Dendritic cell treated with granulocyte-macrophage colony-stimulating factor and Interleukin-4, amounts not matched to agents 40 ng/mL and 50 ng/mL, for 4 days (primary cell): ENCODE results near the gene GASK1A.
"Not testable (repeated sequence)": the region's sequence is repeated elsewhere in the genome, so short reads cannot be mapped to it uniquely, and the experiment has no call there.

Source experiments
- H3K27ac Mint-ChIP-seq: one replicate; pipeline ENCODE4 v1.8.0; 2022; ENCODE audit warnings: mild to moderate bottlenecking, mixed read lengths
- H3K27me3 Mint-ChIP-seq: one replicate; pipeline ENCODE4 v1.8.0; 2022; ENCODE audit warnings: mild to moderate bottlenecking, mixed read lengths
- H3K36me3 Mint-ChIP-seq: one replicate; pipeline ENCODE4 v1.8.0; 2022; ENCODE audit warnings: low read depth, mixed read lengths
- H3K4me1 Mint-ChIP-seq: one replicate; pipeline ENCODE4 v1.8.0; 2022; ENCODE audit warnings: low read depth, mixed read lengths
- H3K4me3 Mint-ChIP-seq: one replicate; pipeline ENCODE4 v1.8.0; 2022; ENCODE audit warnings: mild to moderate bottlenecking, moderate library complexity, mixed read lengths
- H3K9me3 Mint-ChIP-seq: one replicate; pipeline ENCODE4 v1.8.0; 2022; ENCODE audit warnings: mixed read lengths
- intact Hi-C: fragments of 100-400 bp; cut with micrococcal nuclease; formaldehyde crosslinking; loops from one replicate; pipeline ENCODE4 v1.15.0; 2022

The GASK1A gene

DNA sequence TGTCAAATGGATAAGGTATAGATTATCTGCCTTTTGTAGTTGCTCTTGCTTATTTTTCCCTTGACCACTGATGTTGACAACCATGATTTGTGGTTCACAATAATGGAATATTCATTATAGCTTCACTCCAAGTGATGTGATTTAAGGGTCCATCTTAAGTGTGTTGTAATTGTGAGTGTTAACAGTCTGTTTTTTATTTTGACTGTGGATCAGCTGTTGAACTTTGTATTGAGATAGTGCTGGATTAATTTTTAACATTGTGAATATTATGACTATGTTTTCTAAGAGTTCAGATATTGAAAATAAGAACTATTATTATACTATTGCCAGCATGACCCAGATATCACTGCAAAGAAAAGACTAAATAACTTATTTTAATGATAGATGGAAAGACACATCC lies 8.6 kb upstream of the GASK1A start:
- peaks cover 2% of the 10 kb centered on the region for H3K4me1 Mint-ChIP-seq
- intact Hi-C loops: no loop called here

DNA sequence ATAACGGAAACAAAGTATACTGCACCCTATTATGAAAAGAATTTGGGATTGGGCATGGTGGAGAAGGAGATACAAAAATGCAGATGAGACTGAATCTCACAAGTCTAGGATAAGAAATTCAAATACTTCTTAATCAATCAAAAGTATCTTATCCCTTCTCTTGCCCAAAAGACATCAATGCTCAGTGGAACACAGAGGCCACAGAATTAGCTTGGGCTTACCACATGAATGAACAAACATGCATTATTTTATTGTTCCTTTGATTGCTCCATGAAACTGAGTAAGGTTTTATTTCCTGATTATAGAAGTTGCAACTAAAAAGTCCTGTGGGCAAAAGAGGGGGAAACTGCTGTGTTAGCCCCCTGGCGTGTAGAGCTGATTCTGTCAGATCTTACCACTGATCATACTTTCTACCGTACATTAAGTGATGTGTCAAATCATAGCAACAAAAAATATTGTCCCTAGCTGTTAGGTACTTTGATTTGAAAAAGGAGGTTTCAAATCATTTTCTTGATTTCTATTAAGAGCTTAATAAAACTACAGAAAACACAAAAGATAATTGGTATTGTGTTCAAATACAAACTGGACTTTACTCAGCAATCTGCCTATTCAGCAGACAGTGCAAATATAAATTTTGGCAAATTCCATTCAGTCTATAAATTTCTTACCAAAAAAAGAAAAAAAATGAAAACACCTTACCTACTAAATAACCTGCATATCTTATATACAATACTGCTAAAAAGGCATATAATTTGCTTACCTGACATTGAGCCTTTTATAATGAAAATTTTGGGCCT lies 7.9 kb upstream of the GASK1A start:
- H3K4me1 Mint-ChIP-seq: peaks cover 8% of the 10 kb centered on the region
- intact Hi-C loops: no loop called here

More for the DNA sequence above, 8.6 kb upstream of the GASK1A start:
- H3K4me3 Mint-ChIP-seq: no peak overlapping the region
- H3K36me3 Mint-ChIP-seq: peaks cover 9% of the 10 kb centered on the region
- peaks cover 29% of the 10 kb centered on the region for H3K9me3 Mint-ChIP-seq
- H3K27me3 Mint-ChIP-seq: peaks cover 2% of the 10 kb centered on the region
- no peak overlapping the region for H3K27ac Mint-ChIP-seq

DNA sequence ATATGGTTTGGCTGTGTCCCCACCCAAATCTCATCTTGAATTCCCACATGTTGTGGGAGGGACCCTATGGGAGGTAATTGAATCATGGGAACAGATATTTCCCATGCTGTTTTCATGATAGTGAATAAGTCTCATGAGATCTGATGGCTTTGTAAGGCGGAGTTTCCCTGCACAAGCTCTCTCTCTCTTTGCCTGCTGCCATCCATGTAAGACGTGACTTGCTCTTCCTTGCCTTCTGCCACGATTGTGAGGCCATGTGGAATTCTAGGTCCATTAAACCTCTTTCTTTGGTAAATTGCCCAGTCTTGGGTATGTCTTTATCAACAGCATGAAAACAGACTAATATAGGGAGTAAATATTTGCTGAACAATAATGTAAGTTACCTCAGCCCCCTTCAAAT lies 4.2 kb upstream of the GASK1A start:
- H3K27ac Mint-ChIP-seq, intact Hi-C loops: not testable (repeated sequence)

More for the DNA sequence above, 7.9 kb upstream of the GASK1A start:
- Mint-ChIP-seq H3K36me3 (peaks cover 13% of the 10 kb centered on the region), H3K9me3 (peaks cover 35% of the 10 kb centered on the region), H3K4me3 (no peak overlapping the region), H3K27ac (no peak overlapping the region), H3K27me3 (peaks cover 2% of the 10 kb centered on the region)

DNA sequence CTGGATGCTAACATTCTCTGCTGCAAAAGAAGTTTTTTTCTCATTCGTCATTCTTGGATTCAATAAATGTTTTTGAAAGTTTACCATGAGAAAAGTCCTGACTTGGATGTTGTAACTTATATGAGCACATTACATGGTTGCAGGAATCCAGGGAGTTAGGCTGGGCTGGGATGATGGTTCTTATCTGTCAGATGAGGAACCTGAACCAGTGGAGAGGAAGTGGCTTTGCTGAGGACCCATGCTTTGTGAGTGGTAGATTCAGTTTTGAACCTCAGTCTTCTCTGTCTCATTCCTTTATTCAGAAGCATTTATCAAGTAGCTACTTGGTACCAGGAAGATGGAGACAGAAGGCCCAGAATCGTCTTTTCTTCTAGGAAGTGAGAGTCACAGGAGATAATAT lies 3.7 kb upstream of the GASK1A start:
- no peak overlapping the region for H3K27ac Mint-ChIP-seq
- H3K4me1 Mint-ChIP-seq: peaks cover 35% of the 10 kb centered on the region
- H3K36me3 Mint-ChIP-seq: peaks cover 25% of the 10 kb centered on the region
- H3K9me3 Mint-ChIP-seq: peaks cover 46% of the 10 kb centered on the region
- no peak overlapping the region for H3K4me3 Mint-ChIP-seq
- peaks cover 20% of the 10 kb centered on the region for H3K27me3 Mint-ChIP-seq
- intact Hi-C loops: no loop called here

More for the DNA sequence above, 4.2 kb upstream of the GASK1A start:
- H3K4me3 Mint-ChIP-seq: not testable (repeated sequence)
- Mint-ChIP-seq H3K4me1 (peaks cover 29% of the 10 kb centered on the region), H3K36me3 (peaks cover 25% of the 10 kb centered on the region), H3K9me3 (peaks cover 46% of the 10 kb centered on the region), H3K27me3 (peaks cover 16% of the 10 kb centered on the region)

DNA sequence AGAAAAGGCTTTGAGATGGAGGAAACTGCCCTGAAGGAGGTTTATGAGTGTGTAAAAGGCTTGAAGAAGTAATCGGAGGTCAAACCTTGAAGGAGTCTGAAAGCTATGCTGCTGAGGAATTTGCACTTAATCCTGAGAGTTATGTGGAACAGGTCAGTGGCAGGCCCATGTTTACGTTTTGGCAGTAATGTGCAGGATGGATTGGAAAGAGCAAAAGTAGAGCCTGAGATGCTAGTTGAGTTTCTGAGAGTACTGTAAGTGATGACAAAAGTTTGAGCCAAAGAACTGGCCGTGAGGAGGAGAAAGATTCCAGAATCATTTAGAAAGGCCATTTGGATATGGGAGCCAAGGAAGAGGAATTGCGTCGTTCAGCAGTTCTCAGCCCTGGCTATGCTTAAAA lies 3.2 kb upstream of the GASK1A start:
- Mint-ChIP-seq H3K27ac (no peak overlapping the region), H3K4me3 (no peak overlapping the region), H3K36me3 (peaks cover 25% of the 10 kb centered on the region), H3K9me3 (peaks cover 46% of the 10 kb centered on the region), H3K27me3 (peaks cover 24% of the 10 kb centered on the region), H3K4me1 (peaks cover 40% of the 10 kb centered on the region)
- intact Hi-C loops: no loop called here

DNA sequence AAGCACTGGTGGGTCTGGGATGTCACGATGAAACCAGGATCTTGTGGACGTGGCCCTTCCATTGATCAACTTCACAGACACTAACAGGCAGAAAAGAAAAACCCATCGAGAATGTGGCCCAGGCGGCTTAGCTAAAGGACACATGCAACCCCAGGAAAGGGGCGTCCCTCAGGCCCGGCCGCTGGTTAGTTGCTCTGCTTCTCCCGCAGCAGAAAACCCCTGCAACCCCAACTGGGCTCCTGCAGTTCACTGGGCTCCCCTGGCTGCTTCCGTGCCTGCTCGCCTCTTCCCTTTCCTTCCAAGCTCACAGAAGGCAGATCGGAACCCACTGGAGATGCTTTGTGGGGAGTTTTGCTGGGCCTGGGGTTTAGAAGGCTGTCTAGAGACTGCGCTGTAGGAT lies 1.1 kb downstream of the GASK1A start:
- peaks cover 17% of the 10 kb centered on the region for H3K36me3 Mint-ChIP-seq
- peak overlapping the region; percentile 85 for H3K4me3 Mint-ChIP-seq
- H3K27ac Mint-ChIP-seq: peak overlapping the region; percentile 29
- H3K9me3 Mint-ChIP-seq: peaks cover 21% of the 10 kb centered on the region
- intact Hi-C loops: no loop called here
- peaks cover 31% of the 10 kb centered on the region for H3K27me3 Mint-ChIP-seq
- peaks cover 45% of the 10 kb centered on the region for H3K4me1 Mint-ChIP-seq

DNA sequence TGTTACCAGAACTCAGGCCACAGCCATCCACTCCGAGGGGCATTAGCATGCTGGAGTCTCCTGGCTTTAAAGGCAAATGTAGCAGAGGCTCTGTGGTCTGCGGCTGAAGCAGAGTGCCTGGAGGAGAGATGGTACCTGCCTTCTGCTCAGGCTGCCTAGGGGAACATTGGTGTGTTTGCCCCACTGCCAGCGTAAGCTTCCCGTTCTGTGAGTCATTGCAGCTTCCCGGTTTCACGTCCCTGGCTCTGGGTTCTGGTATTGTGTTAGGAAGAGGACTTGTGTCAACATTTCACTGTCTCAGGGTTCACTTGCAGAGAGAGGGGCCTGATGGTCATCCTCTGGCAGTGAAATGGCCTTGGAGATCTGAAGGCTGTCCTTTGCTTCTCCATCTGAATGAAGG lies 1.8 kb downstream of the GASK1A start:
- H3K27ac Mint-ChIP-seq: peak overlapping the region; percentile 29
- H3K4me3 Mint-ChIP-seq: peak overlapping the region; percentile 32
- intact Hi-C loops: no loop called here
- H3K9me3 Mint-ChIP-seq: peaks cover 14% of the 10 kb centered on the region
- peaks cover 12% of the 10 kb centered on the region for H3K36me3 Mint-ChIP-seq
- peaks cover 44% of the 10 kb centered on the region for H3K4me1 Mint-ChIP-seq
- H3K27me3 Mint-ChIP-seq: peaks cover 31% of the 10 kb centered on the region

DNA sequence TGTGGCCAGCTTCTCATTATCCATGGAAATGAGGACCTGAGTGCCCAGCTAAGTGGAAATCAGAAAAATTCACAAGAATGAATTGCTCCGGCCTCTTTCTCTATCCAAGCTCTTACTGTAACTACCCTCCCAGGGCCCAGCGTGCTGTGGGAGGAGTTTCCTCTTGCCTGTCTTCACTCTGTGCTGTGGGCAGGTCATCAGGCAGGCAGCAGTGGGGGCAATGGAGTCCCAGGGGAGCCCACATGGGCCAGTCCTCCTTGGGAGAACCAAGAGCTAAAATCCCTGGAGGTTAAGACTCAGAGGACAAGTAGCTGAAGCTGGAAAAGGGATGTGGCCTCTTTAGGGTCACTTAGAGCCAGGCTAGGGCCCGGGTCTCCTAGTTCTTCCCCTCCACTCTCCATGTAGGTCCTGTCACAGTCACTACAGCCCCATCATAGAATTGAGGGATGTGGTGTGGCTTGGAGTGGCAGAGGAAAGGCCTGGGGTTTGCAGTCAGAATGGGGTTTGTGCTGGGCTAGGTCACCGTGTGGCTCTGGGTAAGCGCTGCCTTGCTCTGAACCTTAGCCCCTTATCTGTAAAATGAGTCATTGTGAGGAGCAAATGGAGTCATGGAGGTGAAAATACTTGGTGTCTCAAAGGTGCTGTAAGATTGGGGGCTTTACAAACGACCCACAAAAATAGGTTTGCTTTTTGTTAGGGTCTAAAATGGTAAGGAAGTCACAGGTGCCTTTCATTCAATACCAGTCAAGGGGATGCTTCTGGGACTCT lies 3.7 kb downstream of the GASK1A start:
- Mint-ChIP-seq H3K36me3 (peaks cover 6% of the 10 kb centered on the region), H3K4me3 (no peak overlapping the region), H3K4me1 (peaks cover 35% of the 10 kb centered on the region), H3K9me3 (no peaks in the 10 kb centered on the region), H3K27me3 (peaks cover 29% of the 10 kb centered on the region), H3K27ac (no peak overlapping the region)
- intact Hi-C loops: no loop called here

DNA sequence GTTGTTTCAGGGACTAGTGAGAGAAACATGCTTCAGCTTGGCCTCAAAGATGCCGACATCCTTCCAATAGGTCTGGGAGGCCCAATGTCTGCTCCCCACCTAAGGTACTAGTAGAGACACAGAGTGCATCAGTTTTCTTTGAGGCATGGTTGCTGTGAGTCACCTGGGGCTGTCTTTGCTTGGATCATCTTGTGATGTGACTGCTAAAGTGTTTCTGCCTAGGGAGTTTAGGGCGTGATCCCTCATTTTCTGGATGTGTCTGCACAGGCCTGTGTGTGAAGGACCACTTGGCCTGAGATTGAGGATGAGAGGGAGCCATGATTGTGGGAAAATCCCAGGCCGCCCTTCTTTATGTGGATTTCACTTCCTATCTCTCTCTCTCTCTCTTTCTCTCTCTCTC lies 4.8 kb downstream of the GASK1A start:
- intact Hi-C loops: no loop called here
- H3K27me3 Mint-ChIP-seq: peaks cover 19% of the 10 kb centered on the region
- H3K36me3 Mint-ChIP-seq: peaks cover 6% of the 10 kb centered on the region
- no peak overlapping the region for H3K4me3 Mint-ChIP-seq
- peaks cover 24% of the 10 kb centered on the region for H3K4me1 Mint-ChIP-seq
- H3K27ac Mint-ChIP-seq: no peak overlapping the region
- H3K9me3 Mint-ChIP-seq: no peaks in the 10 kb centered on the region

DNA sequence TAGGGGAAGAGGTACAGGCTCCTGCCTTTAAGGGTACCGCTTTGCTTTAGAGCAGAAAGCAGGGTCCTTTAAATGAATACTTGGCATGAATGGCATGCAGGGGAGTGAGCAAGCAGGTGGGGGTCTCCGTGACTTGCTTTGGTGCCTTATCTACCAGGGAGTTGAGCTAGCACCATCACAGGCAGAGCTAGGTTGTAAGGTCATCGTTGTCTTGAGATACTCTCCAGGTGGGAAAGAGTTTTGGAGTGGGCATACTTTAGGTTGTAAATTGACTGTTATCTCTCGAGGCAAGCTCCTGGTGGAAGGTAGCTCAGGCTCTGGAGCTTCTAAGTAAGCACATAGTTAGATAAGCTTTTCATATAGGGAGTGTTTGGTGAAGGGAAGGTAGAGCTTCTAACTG lies 5.6 kb downstream of the GASK1A start:
- Mint-ChIP-seq H3K27me3 (peaks cover 19% of the 10 kb centered on the region), H3K27ac (no peak overlapping the region), H3K36me3 (no peaks in the 10 kb centered on the region), H3K4me1 (peaks cover 21% of the 10 kb centered on the region), H3K4me3 (no peak overlapping the region), H3K9me3 (no peaks in the 10 kb centered on the region)
- intact Hi-C loops: no loop called here

DNA sequence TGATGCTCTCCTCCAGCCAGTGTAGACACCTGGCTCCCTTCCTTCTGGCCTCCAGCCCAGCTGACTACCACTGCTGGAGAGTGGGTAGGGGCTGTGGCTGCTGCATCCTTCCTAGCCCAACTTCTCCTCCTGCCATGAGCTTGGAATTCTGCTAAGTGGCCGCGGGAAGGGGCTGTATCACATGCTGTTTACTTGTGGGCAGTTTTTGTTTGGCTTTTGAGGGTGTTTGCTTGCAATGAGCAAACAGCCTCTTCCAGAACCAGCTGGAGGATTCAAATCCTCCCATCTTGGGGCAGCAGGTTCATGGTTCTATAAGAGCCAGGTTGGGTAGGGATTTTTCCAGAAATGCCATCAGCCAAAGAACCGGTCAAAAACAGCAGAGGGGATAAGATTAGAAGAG lies 9.0 kb downstream of the GASK1A start:
- no peak overlapping the region for H3K27ac Mint-ChIP-seq
- intact Hi-C loops: no loop called here
- H3K27me3 Mint-ChIP-seq: peaks cover 2% of the 10 kb centered on the region
- no peaks in the 10 kb centered on the region for H3K9me3 Mint-ChIP-seq
- H3K4me3 Mint-ChIP-seq: no peak overlapping the region
- no peaks in the 10 kb centered on the region for H3K36me3 Mint-ChIP-seq
- H3K4me1 Mint-ChIP-seq: peaks cover 10% of the 10 kb centered on the region

DNA sequence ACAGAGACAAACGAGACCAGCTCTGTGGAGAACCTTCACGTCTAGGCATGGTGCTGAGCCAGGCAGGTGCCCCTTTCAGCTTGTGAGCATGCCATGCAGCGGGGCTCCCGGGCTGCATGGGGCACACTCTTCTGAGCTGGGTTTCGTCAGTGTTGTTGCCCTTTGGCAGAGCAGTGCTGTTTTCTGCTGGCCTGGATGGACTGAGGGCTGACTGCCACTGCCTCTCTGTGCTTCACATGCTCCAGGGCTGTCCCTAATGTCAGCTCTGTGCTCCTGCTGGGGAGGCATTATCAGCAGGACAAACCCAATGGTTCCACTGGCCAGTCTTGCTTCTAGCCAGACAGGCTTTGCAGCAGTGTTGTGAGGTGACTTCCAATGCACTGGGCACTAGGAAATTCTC lies 9.5 kb downstream of the GASK1A start:
- Mint-ChIP-seq H3K27ac (no peak overlapping the region), H3K27me3 (peaks cover 2% of the 10 kb centered on the region), H3K4me1 (peaks cover 10% of the 10 kb centered on the region), H3K4me3 (no peak overlapping the region), H3K36me3 (no peaks in the 10 kb centered on the region), H3K9me3 (no peaks in the 10 kb centered on the region)
- intact Hi-C loops: no loop called here

DNA sequence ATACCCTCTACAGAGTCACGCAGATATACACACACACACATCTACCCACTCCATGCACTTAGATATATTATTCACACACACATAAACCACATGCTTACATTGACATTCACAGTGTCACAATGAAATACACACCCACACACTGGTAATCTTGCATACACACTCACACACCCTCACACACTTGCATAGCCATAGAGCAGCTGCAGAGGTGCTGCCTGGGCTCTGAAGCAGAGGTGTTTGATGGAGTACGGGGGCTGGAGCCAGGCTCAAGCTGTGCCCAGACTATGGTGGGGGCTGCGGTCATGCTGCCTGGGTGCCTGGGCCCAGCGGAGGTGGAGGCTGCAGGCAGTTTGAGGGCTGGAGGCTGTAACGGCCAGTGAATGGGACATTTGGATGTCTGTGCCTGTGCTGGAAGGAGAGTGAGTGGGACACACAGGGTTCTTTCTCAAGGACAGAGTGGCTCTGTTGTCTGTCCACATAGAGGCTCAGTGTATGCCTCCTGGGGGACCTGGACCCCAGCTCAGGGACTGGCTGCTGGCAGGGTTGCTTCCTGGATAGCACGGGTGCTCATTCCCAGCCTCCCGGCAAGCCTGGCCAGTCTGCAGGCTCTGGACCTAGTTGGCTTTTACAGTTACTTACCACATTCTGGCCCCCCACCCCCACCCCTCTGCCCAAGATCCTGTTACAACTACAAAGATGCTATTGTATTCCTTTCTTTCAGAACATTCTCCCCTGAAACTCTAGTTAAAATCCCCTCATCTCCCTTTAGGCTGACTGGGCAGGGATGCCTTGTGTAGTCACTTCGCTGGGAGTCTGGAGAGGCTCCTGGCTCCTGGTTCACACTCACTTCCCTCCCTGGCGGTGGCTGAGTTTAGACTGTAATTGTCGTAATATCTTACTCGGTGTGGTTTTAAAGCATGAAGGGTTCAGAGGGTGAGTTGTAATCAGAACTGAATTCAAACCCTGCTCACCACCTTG lies 12.5 kb downstream of the GASK1A start:
- no peaks in the 10 kb centered on the region for H3K9me3 Mint-ChIP-seq
- H3K4me1 Mint-ChIP-seq: peaks cover 9% of the 10 kb centered on the region
- peaks cover under 1% of the 10 kb centered on the region for H3K27me3 Mint-ChIP-seq
- no peak overlapping the region for H3K4me3 Mint-ChIP-seq
- H3K27ac Mint-ChIP-seq: no peak overlapping the region
- intact Hi-C loops: no loop called here
- no peaks in the 10 kb centered on the region for H3K36me3 Mint-ChIP-seq
